GM12892 (cell line): ENCODE results near the gene KDM6A.

Experiments
- POLR2A ChIP-seq: IDR thresholded peaks from 2 replicates; pipeline ENCODE4 v1.6.1; 2011; ENCODE audit warnings: low read depth, low read length, control low read depth
- TAF1 ChIP-seq: IDR thresholded peaks from 2 replicates; pipeline ENCODE4 v1.6.1; 2011; ENCODE audit warnings: low read depth, mild to moderate bottlenecking, control low read depth, low read length, borderline replicate concordance

DNA sequence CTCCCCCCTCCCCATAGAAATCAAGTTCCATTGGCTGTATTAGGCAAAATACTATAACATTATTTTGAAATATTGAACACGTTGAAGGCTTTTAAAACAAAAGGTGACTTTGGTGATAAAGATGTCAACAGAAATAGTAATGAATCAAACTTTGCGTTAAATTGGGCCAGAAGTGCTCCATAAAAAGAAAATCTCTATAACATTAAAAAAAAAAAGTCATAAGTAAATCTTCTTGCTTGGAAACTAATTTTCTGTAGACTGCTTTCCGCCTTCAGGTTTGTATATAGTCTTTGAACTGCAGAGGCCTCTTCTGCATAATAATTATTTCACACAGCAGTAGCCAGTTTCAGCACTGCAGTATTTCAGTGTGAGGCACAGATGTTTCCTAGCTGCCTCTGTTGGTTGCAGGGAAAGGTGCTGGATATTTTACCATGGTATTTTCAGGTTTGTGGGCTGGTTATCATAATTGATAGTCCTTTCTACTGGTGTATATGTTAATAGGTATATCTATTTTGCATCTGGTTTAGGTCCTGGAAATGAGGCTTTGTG, 158.9 kb downstream of the KDM6A start:
- TF ChIP-seq POLR2A (no peak), TAF1 (no peak)
